Prostate gland (tissue), 2 donors: ENCODE measurements around the gene PRDM16. TPM values are rescaled to one million over a fixed set of nuclear protein-coding genes. Genes with fewer than 3 reads are reported as not detected.

Experiments
- DNase-seq: peaks from one replicate; pipeline ENCODE4 v3.0.0-alpha.2; 2019; ENCODE audit warnings: low spot score
- H3K27ac ChIP-seq, 2 donors: fragments of 200-600 bp; sonication (generic); 2 replicates each; pipeline ENCODE4 v1.5.1; 2017 to 2019
- H3K27me3 ChIP-seq: fragments of 200-600 bp; sonication (generic); replicated peaks from 2 replicates; pipeline ENCODE4 v1.5.1; 2019; ENCODE audit not compliant: insufficient read depth
- H3K36me3 ChIP-seq, 2 donors: fragments of 200-600 bp; sonication (generic); 1 replicate in 1 of 2; 2 replicates in 1 of 2; pipeline versions ENCODE4 v1.5.1 to v1.8.1; 2017 to 2019
- H3K4me1 ChIP-seq: fragments of 200-600 bp; sonication (generic); replicated peaks from 2 replicates; pipeline ENCODE4 v1.5.1; 2019
- H3K4me3 ChIP-seq, 2 donors: fragments of 200-600 bp; sonication (generic); 2 replicates each; pipeline ENCODE4 v1.5.1; 2017 to 2019
- H3K9me3 ChIP-seq: fragments of 200-600 bp; sonication (generic); 2 replicates; pipeline ENCODE4 v1.5.1; 2017
- POLR2A ChIP-seq: fragments of 450-650 bp; IDR thresholded peaks from one replicate; pipeline ENCODE4 v1.6.1; 2016; ENCODE audit warnings: antibody characterized with exemption, mild to moderate bottlenecking
- POLR2AphosphoS5 ChIP-seq: sonication (generic); formaldehyde crosslinking; IDR thresholded peaks from one replicate; pipeline ENCODE4 v1.6.1; 2017; ENCODE audit warnings: antibody characterized with exemption
- WGBS: methylation state at CpG from one replicate; pipeline ENCODE4 v1.1.5; 2018; 5-methylcytosine and 5-hydroxymethylcytosine counted together
- intact Hi-C: fragments of 100-400 bp; cut with DNase I; formaldehyde crosslinking; loops from one replicate; pipeline ENCODE4 v1.14.2; 2022
- total RNA-seq, 2 donors: library from RNA; depleted of rRNA; stranded (reverse); fragments of >200 nt; gene quantifications; one replicate each; pipeline ENCODE4 v1.1.0, GENCODE V29; 2016
- TF ChIP-seq, protein P1 (sequence below), 4 experiments: fragments of 200-600 bp in 2 of 4; fragments of 450-650 bp in 2 of 4; sonication (generic) in 2 of 4; IDR thresholded peaks; 1 replicate in 3 of 4; 2 replicates in 1 of 4; pipeline ENCODE4 v1.5.1; 2016 to 2019; ENCODE audit warnings: antibody characterized with exemption in 4 of 4, mild to moderate bottlenecking in 2 of 4, moderate library complexity in 2 of 4

Gene PRDM16
- total RNA-seq, 2 donors from 2014 or later: 0.23 to 6.5 TPM

DNA sequence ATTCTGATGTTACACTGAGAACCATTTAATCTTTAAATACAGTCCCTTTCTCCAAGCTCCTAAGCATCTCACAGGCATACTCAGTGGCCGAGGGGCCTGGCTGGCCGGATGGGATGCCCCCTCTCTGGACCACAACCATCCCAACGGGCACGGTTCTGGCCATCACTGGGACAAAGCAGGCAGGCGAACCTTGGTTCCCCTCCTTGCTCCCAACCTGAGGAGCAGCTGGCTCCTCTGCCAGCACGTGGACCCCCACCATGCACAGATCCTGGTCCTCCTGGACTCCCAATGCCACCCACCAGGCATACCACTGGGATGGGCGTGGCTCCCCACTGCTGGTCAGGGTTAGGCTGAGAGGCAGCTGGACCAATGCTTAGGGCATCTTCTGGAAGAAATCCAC is 19.8 kb upstream of the PRDM16 start:
- 87% methylated on average over 7 of the region's 7 CpGs for WGBS
- Histone ChIP-seq H3K4me1 (no peaks in the 10 kb centered on the region), H3K4me3 (no peak overlapping the region), H3K36me3 (no peaks in the 10 kb centered on the region), H3K27ac (no peak overlapping the region), H3K27me3 (peaks cover 6% of the 10 kb centered on the region), H3K9me3 (no peaks in the 10 kb centered on the region)
- intact Hi-C loops: no loop called here
- TF ChIP-seq, protein P1, sequence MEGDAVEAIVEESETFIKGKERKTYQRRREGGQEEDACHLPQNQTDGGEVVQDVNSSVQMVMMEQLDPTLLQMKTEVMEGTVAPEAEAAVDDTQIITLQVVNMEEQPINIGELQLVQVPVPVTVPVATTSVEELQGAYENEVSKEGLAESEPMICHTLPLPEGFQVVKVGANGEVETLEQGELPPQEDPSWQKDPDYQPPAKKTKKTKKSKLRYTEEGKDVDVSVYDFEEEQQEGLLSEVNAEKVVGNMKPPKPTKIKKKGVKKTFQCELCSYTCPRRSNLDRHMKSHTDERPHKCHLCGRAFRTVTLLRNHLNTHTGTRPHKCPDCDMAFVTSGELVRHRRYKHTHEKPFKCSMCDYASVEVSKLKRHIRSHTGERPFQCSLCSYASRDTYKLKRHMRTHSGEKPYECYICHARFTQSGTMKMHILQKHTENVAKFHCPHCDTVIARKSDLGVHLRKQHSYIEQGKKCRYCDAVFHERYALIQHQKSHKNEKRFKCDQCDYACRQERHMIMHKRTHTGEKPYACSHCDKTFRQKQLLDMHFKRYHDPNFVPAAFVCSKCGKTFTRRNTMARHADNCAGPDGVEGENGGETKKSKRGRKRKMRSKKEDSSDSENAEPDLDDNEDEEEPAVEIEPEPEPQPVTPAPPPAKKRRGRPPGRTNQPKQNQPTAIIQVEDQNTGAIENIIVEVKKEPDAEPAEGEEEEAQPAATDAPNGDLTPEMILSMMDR (IDR thresholded peaks at IDR 0.05): no peak
- TF ChIP-seq POLR2A (no peak), POLR2AphosphoS5 (no peak)
- DNase-seq: no peak

DNA sequence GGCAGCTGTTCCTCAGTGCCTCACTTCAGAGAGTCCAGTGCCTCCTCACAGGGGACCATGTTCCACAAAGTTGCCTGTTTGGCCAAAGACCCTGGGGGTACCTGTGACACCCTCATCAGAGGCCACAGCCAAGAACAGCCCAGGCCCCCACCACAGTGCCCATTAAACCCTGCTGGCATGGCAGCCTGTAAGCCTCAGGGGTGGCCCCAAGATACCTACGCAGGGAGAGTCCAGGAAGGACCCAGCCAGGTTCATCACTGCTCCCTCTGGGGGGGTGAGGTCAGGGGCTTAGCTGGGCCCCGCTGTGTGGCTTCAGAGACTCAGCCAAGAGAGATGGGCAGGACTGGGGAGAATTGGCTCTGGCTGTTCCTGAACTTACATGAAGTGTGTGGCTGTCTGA is 19.1 kb upstream of the PRDM16 start:
- no peak for TF ChIP-seq POLR2AphosphoS5
- TF ChIP-seq, protein P1 (IDR thresholded peaks at IDR 0.05): no peak
- TF ChIP-seq POLR2A: no peak
- WGBS: 85% methylated on average over 2 of the region's 2 CpGs

DNA sequence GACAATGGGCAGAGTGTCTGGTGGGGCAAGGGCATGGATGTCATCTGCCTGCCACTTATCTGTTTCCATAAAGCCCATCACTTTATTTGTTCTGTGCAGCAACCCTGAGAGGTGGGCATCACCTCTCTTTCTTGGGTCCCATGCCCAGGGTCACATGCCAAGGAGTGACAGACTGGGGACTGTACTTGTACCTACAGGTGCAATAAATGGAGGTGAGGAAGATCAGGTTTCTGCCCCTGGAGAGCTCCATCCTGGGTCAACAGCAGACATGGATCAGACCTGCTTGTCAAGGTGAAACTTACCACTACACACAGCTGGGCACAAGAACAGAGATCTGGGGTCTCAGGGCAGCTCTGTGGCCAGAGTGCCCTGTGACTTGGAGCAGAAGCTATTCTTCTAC is 18.4 kb upstream of the PRDM16 start:
- Histone ChIP-seq H3K9me3 (no peaks in the 10 kb centered on the region), H3K4me3 (no peak overlapping the region), H3K4me1 (no peaks in the 10 kb centered on the region), H3K27me3 (peaks cover 4% of the 10 kb centered on the region), H3K36me3 (no peaks in the 10 kb centered on the region), H3K27ac (no peak overlapping the region)
- intact Hi-C loops: no loop called here
- no peak for DNase-seq
- TF ChIP-seq POLR2A (no peak), POLR2AphosphoS5 (no peak)
- TF ChIP-seq, protein P1 (IDR thresholded peaks at IDR 0.05): no peak

More for the DNA sequence above, 19.1 kb upstream of the PRDM16 start:
- intact Hi-C loops: no loop called here
- peaks cover 5% of the 10 kb centered on the region for H3K27me3 ChIP-seq
- H3K27ac ChIP-seq: no peak overlapping the region
- no peak overlapping the region for H3K4me3 ChIP-seq
- H3K4me1 ChIP-seq: no peaks in the 10 kb centered on the region
- H3K36me3 ChIP-seq: no peaks in the 10 kb centered on the region
- DNase-seq: no peak
- H3K9me3 ChIP-seq: no peaks in the 10 kb centered on the region

DNA sequence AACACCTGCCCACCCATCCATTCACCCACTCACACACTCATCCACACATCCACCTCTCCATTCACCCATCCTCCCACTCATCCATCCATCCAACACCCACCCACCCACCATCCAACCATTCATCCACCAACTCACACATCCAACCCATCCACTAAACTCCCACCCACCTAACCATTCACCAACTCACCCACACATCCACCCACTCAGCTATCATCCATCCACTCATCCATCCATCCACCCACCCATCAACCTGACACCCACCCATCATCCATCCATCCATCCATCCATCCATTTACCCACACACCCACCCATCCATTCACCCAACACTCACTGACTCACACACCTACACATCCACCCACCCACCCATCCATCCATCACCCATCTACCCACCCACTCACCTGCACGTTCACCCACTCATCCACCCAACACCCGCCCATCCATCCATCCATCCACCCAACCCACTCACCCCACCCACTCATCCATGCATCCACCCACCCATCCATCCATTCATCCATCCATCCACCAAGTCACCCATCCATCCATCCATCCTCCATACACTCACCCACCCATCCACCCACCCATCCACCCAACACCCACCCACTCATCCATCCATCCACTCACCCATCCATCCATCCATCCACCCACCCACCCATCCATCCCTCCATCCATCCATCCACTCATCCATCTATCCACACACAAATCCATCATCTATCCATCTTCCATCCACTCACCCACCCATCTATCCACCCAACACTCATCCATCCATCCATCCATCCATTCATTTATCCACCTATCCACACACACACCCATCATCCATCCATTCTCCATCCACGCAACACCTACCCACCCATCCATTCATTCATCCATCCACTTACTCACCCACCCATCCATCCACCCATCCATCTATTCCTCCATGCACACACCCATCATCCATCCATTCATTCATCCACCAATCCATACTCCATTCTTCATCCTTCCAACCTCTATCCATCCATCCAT is 17.4 kb upstream of the PRDM16 start:
- TF ChIP-seq POLR2AphosphoS5 (no peak), POLR2A (no peak)
- TF ChIP-seq, protein P1 (IDR thresholded peaks at IDR 0.05): no peak
- H3K27me3 ChIP-seq: peaks cover 3% of the 10 kb centered on the region
- H3K27ac ChIP-seq: no peak overlapping the region
- 90% methylated on average over 3 of the region's 3 CpGs for WGBS
- no peak for DNase-seq
- intact Hi-C loops: no loop called here
- H3K4me1 ChIP-seq: no peaks in the 10 kb centered on the region
- no peak overlapping the region for H3K4me3 ChIP-seq
- H3K9me3 ChIP-seq: no peaks in the 10 kb centered on the region
- no peaks in the 10 kb centered on the region for H3K36me3 ChIP-seq

DNA sequence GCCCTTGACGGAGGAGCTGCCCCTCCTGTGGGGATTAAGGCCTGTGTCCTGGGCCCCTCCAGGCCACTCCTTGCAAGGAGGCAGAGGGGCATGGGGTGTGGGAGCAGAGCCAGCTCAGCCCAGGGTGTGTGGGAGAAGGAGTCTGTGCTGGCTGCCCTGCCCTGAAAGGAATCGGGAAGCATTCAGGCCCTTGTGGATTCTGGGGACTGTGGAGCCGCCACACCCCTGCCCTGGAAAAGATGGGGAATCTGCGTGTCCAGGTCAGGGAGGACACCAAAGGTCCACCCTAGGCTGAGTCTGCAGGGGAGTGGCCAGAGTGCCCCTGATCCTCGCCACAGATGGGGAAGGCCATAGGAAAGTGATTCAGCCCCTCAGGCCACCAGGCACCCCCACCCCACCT is 16.5 kb upstream of the PRDM16 start:
- intact Hi-C loops: no loop called here
- Histone ChIP-seq H3K36me3 (no peaks in the 10 kb centered on the region), H3K9me3 (no peaks in the 10 kb centered on the region), H3K4me1 (no peaks in the 10 kb centered on the region), H3K27ac (no peak overlapping the region), H3K27me3 (peaks cover 3% of the 10 kb centered on the region), H3K4me3 (no peak overlapping the region)
- TF ChIP-seq POLR2A (no peak), POLR2AphosphoS5 (no peak)
- TF ChIP-seq, protein P1 (IDR thresholded peaks at IDR 0.05): no peak
- no peak for DNase-seq
- 91% methylated on average over 5 of the region's 5 CpGs for WGBS
